Neutrophil (primary cell): ENCODE results near the gene ZFYVE16.

ENCODE experiments used
- H3K27ac ChIP-seq: fragments of 200-600 bp; sonication (generic); 2 replicates; pipeline ENCODE4 v1.5.1; 2016; ENCODE audit warnings: mild to moderate bottlenecking, moderate library complexity
- H3K27me3 ChIP-seq: fragments of 200-600 bp; sonication (generic); 2 replicates; pipeline ENCODE4 v1.6.0; 2016; ENCODE audit warnings: mild to moderate bottlenecking
- H3K36me3 ChIP-seq: fragments of 200-600 bp; sonication (generic); 2 replicates; pipeline ENCODE4 v1.5.1; 2017
- H3K4me1 ChIP-seq, 2 experiments: fragments of 200-600 bp in 1 of 2; sonication (generic) in 1 of 2; 1 replicate in 1 of 2; 2 replicates in 1 of 2; pipeline versions ENCODE4 v1.5.1 to v1.6.1; 2013 to 2016; ENCODE audit warnings: low read depth in 1 of 2, low read length in 1 of 2, mild to moderate bottlenecking in 1 of 2, moderate library complexity in 1 of 2; ENCODE audit not compliant: control insufficient read depth in 1 of 2, insufficient read depth in 1 of 2
- H3K4me3 ChIP-seq, 2 experiments: fragments of 200-600 bp in 1 of 2; sonication (generic) in 1 of 2; 1 replicate in 1 of 2; 2 replicates in 1 of 2; pipeline ENCODE4 v1.5.1; 2013 to 2016; ENCODE audit warnings: low read depth in 1 of 2, low read length in 1 of 2, mild to moderate bottlenecking in 1 of 2, moderate library complexity in 1 of 2
- H3K9me3 ChIP-seq: fragments of 200-600 bp; sonication (generic); 2 replicates; pipeline ENCODE4 v1.5.1; 2016
- TF ChIP-seq, protein P1 (sequence below): fragments of 200-600 bp; sonication (generic); IDR thresholded peaks from 2 replicates; pipeline ENCODE4 v1.5.1; 2016; ENCODE audit warnings: antibody characterized with exemption

The ZFYVE16 gene

DNA sequence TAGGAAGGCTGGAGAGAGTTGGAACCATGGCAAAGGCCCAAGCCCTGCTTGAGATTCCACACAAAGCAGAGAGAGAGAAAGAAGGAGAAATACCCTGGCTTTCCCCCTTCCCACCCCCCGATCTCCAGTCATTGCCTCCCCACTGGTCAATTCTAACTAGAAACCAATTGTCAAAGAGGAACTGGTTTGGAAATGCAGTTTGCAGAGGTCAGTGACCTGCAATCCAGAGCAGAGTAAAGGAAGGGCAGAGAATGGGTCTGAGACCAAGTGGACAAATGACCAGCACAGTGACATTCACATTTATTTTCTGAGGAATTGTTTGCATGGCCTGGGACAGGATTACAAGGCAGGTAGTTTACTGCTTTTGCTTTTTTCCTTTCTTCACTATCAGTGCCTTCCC is 37.5 kb upstream of the ZFYVE16 start:
- H3K27me3 ChIP-seq, result no peaks in the 10 kb centered on the region
- no peaks in the 10 kb centered on the region for H3K36me3 ChIP-seq
- TF ChIP-seq, protein P1, sequence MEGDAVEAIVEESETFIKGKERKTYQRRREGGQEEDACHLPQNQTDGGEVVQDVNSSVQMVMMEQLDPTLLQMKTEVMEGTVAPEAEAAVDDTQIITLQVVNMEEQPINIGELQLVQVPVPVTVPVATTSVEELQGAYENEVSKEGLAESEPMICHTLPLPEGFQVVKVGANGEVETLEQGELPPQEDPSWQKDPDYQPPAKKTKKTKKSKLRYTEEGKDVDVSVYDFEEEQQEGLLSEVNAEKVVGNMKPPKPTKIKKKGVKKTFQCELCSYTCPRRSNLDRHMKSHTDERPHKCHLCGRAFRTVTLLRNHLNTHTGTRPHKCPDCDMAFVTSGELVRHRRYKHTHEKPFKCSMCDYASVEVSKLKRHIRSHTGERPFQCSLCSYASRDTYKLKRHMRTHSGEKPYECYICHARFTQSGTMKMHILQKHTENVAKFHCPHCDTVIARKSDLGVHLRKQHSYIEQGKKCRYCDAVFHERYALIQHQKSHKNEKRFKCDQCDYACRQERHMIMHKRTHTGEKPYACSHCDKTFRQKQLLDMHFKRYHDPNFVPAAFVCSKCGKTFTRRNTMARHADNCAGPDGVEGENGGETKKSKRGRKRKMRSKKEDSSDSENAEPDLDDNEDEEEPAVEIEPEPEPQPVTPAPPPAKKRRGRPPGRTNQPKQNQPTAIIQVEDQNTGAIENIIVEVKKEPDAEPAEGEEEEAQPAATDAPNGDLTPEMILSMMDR, result no peak
- peak overlapping the region; percentile 82 for H3K27ac ChIP-seq
- H3K4me3 ChIP-seq, result peak overlapping the region; percentile 36 to 38
- H3K4me1 ChIP-seq, result peaks cover 28 to 30% of the 10 kb centered on the region in 2 experiments
- no peaks in the 10 kb centered on the region for H3K9me3 ChIP-seq

DNA sequence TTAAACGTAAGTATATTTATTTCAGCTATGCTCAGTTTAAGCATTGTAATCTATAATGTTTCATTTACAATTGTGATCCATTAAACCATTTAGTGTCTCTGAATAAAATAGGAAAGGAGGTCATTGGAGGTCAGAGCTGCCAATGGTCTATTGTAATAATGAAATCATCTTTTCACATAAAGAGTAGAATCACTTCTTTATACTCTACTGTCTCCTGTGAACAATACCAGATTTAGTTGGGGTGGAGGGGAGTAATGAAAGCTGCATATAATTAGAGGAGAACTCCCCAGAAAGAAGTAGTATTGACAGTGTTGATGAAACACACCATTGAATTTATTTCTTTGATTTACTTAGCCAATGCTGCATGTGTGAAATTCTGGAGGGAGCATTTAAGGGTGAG is 35.1 kb upstream of the ZFYVE16 start:
- Histone ChIP-seq H3K27ac (no peak overlapping the region), H3K36me3 (no peaks in the 10 kb centered on the region), H3K4me3 (no peak overlapping the region), H3K27me3 (no peaks in the 10 kb centered on the region), H3K4me1 (peaks cover 28 to 30% of the 10 kb centered on the region in 2 experiments), H3K9me3 (no peaks in the 10 kb centered on the region)
- TF ChIP-seq, protein P1, result no peak

DNA sequence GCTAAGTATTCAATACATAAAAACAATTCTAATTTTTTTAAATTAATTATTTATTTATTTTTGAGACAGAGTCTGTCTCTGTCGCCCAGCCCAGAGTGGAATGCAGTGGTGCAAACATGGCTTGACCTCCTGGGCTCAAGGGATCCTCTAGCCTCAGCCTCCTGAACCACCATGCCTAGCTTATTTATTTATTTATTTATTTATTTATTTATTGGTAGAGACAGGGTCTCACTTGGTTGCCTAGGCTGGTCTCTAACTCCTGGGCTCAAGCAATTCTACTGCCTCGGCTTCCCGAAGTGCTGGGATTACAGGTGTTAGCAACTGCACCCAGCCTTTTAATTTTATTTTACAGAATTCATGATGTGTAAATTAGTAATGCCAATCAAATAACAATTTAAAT is 33.7 kb upstream of the ZFYVE16 start:
- H3K9me3 ChIP-seq, result no peaks in the 10 kb centered on the region
- no peak overlapping the region for H3K4me3 ChIP-seq
- no peaks in the 10 kb centered on the region for H3K36me3 ChIP-seq
- TF ChIP-seq, protein P1, result no peak
- H3K27ac ChIP-seq, result no peak overlapping the region
- H3K4me1 ChIP-seq, result peaks cover 22 to 26% of the 10 kb centered on the region in 2 experiments
- no peaks in the 10 kb centered on the region for H3K27me3 ChIP-seq

DNA sequence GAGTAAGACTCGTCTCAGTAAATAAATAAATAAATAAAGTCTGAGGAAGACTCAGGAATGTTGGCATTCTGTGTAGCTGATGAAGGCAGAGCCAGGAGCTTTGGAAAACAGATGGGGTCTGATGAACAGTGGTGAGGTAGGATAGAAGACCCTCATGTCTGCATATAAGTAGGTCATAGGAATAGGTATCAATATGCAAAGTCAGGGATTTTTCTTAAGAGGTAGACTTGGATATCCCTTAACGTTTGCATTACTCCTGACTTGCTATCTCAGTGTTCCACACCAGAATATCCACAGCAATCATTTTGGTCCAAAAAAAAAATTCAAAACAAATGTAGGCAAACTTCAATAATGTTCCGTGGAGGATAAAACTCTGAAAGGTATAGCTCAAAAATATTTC is 31.3 kb upstream of the ZFYVE16 start:
- Histone ChIP-seq H3K4me1 (peaks cover 0 to 2% of the 10 kb centered on the region in 2 experiments), H3K27me3 (no peaks in the 10 kb centered on the region), H3K36me3 (no peaks in the 10 kb centered on the region), H3K4me3 (no peak overlapping the region), H3K27ac (no peak overlapping the region), H3K9me3 (no peaks in the 10 kb centered on the region)
- TF ChIP-seq, protein P1, result no peak

DNA sequence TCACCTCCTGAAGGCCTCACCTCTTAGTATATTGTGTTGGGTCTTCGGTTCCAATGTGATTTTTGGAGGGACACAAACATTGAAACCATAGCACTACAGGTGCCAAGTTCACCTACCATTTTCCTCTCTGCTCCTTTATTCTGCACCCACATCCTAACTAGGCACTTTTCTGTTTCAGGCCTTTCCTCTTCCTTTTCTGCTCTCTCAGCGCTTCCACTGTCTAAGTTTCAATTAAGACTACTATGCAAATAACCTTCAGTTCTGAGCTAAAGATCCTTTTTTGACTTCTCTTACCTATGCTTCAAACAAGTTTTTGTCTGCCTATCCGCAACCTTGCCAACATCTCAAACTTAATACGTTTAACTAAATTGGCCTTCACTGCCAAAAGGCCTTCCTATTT is 25.4 kb upstream of the ZFYVE16 start:
- H3K4me3 ChIP-seq, result no peak overlapping the region
- H3K9me3 ChIP-seq, result no peaks in the 10 kb centered on the region
- H3K27me3 ChIP-seq, result no peaks in the 10 kb centered on the region
- no peaks in the 10 kb centered on the region for H3K36me3 ChIP-seq
- H3K27ac ChIP-seq, result no peak overlapping the region
- H3K4me1 ChIP-seq, result no peaks in the 10 kb centered on the region
- TF ChIP-seq, protein P1, result no peak
